DND-41 (cell line): Measurements from ENCODE around the gene TBC1D10A.

ENCODE experiments used
- CTCF ChIP-seq: IDR thresholded peaks from 2 replicates; pipeline ENCODE4 v1.5.1; 2012; ENCODE audit warnings: borderline replicate concordance, low read length, moderate library complexity, mild to moderate bottlenecking; ENCODE audit not compliant: poor library complexity, severe bottlenecking; ENCODE audit errors: extremely low read depth
- EZH2 ChIP-seq: IDR thresholded peaks from 3 replicates; pipeline ENCODE4 v1.6.1; 2012; ENCODE audit warnings: borderline replicate concordance, low read depth, mild to moderate bottlenecking, moderate library complexity, low read length, inconsistent platforms; ENCODE audit not compliant: severe bottlenecking

DNA sequence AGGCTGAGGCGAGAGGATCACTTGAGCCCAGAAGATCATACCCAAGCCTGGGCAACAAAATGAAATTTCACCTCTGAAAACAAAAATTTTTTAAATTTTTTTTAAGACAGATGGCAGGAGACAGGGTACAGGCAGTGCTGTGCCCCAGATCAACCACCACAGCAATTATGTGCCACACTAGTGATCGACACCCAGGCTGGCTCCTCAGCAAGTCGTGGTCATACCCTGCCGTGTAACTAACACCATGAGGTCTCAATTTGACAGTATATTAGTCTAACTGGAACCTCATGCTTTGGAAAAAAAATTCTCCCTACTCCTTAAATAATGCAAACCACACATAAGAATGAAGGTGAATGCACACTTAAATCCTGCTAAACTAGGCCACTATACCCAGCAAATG lies 21.7 kb upstream of the TBC1D10A start:
- no peak for TF ChIP-seq CTCF
- TF ChIP-seq EZH2 = no peak
